H1 (cell line): ENCODE results near the gene TMEM89. TPM values are rescaled to one million over a fixed set of nuclear protein-coding genes. Genes with fewer than 3 reads are reported as not detected.

Source experiments
- CTCF ChIA-PET: fragments of 300-600 bp; sonication (Branson Sonifier 250); formaldehyde crosslinking; loops from one replicate; lab custom pipeline; 2021; ENCODE audit not compliant: partially characterized antibody; lab: Charles Lee
- POLR2A ChIA-PET: fragments of 300-600 bp; sonication (Branson Sonifier 250); formaldehyde crosslinking; loops from one replicate; lab custom pipeline; 2021; ENCODE audit warnings: inconsistent platforms; ENCODE audit not compliant: partially characterized antibody; lab: Charles Lee
- DNase-seq, 2 experiments: peaks; one replicate each; pipeline versions ENCODE4 v3.0.0 to v3.0.0-alpha.2; 2010 to 2022; ENCODE audit warnings: low spot score in 2 of 2, low read depth in 1 of 2, mixed read lengths in 1 of 2
- FAIRE-seq: peaks from 2 replicates; lab custom pipeline; 2011; peaks lifted over from hg19 to GRCh38; lab: Jason Lieb, UNC
- H2AFZ ChIP-seq: 2 replicates; pipeline ENCODE4 v1.8.1; 2012; ENCODE audit warnings: low read length, inconsistent platforms
- H2AK5ac ChIP-seq: 2 replicates; pipeline ENCODE4 v1.6.1; 2013; ENCODE audit warnings: low read depth, low read length
- H2BK120ac ChIP-seq: replicated peaks from 2 replicates; pipeline ENCODE3; 2013; ENCODE audit warnings: low read depth, low read length, inconsistent platforms
- H2BK12ac ChIP-seq: 2 replicates; pipeline ENCODE4 v1.6.1; 2013; ENCODE audit warnings: low read depth, low read length
- H2BK15ac ChIP-seq: 2 replicates; pipeline ENCODE4 v1.6.1; 2013; ENCODE audit warnings: low read length
- H2BK20ac ChIP-seq: 2 replicates; pipeline ENCODE4 v1.6.1; 2013; ENCODE audit warnings: low read length
- H2BK5ac ChIP-seq: 2 replicates; pipeline ENCODE4 v1.6.1; 2013; ENCODE audit warnings: low read depth, low read length
- H3K14ac ChIP-seq: 2 replicates; pipeline ENCODE4 v1.6.1; 2013; ENCODE audit warnings: inconsistent platforms; ENCODE audit not compliant: insufficient read length
- H3K18ac ChIP-seq: 2 replicates; pipeline ENCODE4 v1.6.1; 2013; ENCODE audit warnings: low read length; ENCODE audit errors: extremely low read depth
- H3K23ac ChIP-seq: 2 replicates; pipeline ENCODE4 v1.6.1; 2013; ENCODE audit warnings: inconsistent platforms; ENCODE audit not compliant: insufficient read length
- H3K23me2 ChIP-seq: 2 replicates; pipeline ENCODE4 v1.6.1; 2013; ENCODE audit warnings: low read depth, low read length
- H3K27ac ChIP-seq: 2 replicates; pipeline ENCODE4 v1.6.1; 2011; ENCODE audit warnings: low read depth, low read length, inconsistent platforms
- H3K27me3 ChIP-seq, 4 experiments: replicated peaks in 1 of 4; 1 replicate in 1 of 4; 2 replicates in 3 of 4; pipeline versions ENCODE4 v1.6.1 to v1.8.1; 2011 to 2013; ENCODE audit warnings: low read length in 3 of 4, mild to moderate bottlenecking in 3 of 4, inconsistent platforms in 2 of 4, mixed read lengths in 2 of 4, moderate library complexity in 1 of 4; ENCODE audit not compliant: control insufficient read depth in 3 of 4, insufficient read depth in 3 of 4; ENCODE audit errors: extremely low read depth in 1 of 4
- H3K36me3 ChIP-seq, 4 experiments: 2 replicates each; pipeline versions ENCODE4 v1.6.1 to v1.8.1; 2011 to 2013; ENCODE audit warnings: mild to moderate bottlenecking in 4 of 4, low read length in 3 of 4, moderate library complexity in 2 of 4, control low read depth in 1 of 4, inconsistent platforms in 1 of 4; ENCODE audit not compliant: insufficient read depth in 4 of 4, control insufficient read depth in 2 of 4
- H3K4ac ChIP-seq: replicated peaks from 2 replicates; pipeline ENCODE3; 2013; ENCODE audit warnings: low read length, low read depth, mixed read lengths, inconsistent platforms; ENCODE audit not compliant: insufficient read length
- H3K4me1 ChIP-seq, 4 experiments: replicated peaks in 1 of 4; 1 replicate in 1 of 4; 2 replicates in 3 of 4; pipeline versions ENCODE4 v1.6.1 to v1.8.1; 2011 to 2013; ENCODE audit warnings: low read length in 3 of 4, inconsistent platforms in 2 of 4, mixed read lengths in 1 of 4; ENCODE audit not compliant: insufficient read depth in 4 of 4, control insufficient read depth in 3 of 4
- H3K4me2 ChIP-seq, 2 experiments: 2 replicates each; pipeline versions ENCODE4 v1.6.1 to v1.8.1; 2011 to 2013; ENCODE audit warnings: low read depth in 2 of 2, low read length in 2 of 2, control low read depth in 1 of 2, inconsistent platforms in 1 of 2, mild to moderate bottlenecking in 1 of 2; ENCODE audit not compliant: insufficient read depth in 1 of 2
- H3K4me3 ChIP-seq, 4 experiments: fragments of 200-600, 300-600 bp in 1 of 4; sonication (generic), shearing (Covaris generic), sonication (Bioruptor Twin) in 1 of 4; 2 replicates each; pipeline versions ENCODE4 v1.5.1 to v1.8.1; 2011 to 2016; ENCODE audit warnings: low read length in 4 of 4, low read depth in 3 of 4, control low read depth in 2 of 4, inconsistent platforms in 2 of 4, mild to moderate bottlenecking in 2 of 4, mixed read lengths in 1 of 4, moderate library complexity in 1 of 4; ENCODE audit not compliant: insufficient read depth in 2 of 4; ENCODE audit errors: extremely low read depth in 1 of 4
- H3K56ac ChIP-seq: replicated peaks from 2 replicates; pipeline ENCODE3; 2013; ENCODE audit warnings: low read depth, mild to moderate bottlenecking, mixed read lengths, low read length, inconsistent platforms; ENCODE audit not compliant: insufficient read length
- H3K79me1 ChIP-seq: 2 replicates; pipeline ENCODE4 v1.6.1; 2013; ENCODE audit warnings: low read depth, low read length, control low read depth
- H3K79me2 ChIP-seq, 2 experiments: 2 replicates each; pipeline versions ENCODE4 v1.6.1 to v1.8.1; 2012 to 2013; ENCODE audit warnings: low read length in 2 of 2, mild to moderate bottlenecking in 2 of 2, inconsistent platforms in 1 of 2; ENCODE audit not compliant: insufficient read depth in 2 of 2, control insufficient read depth in 1 of 2
- H3K9ac ChIP-seq, 4 experiments: replicated peaks in 1 of 4; 1 replicate in 1 of 4; 2 replicates in 3 of 4; pipeline versions ENCODE4 v1.6.1 to v1.8.1; 2011 to 2013; ENCODE audit warnings: low read depth in 3 of 4, low read length in 3 of 4, control low read depth in 2 of 4, mild to moderate bottlenecking in 2 of 4, moderate library complexity in 2 of 4, inconsistent platforms in 1 of 4; ENCODE audit errors: extremely low read depth in 1 of 4
- H3K9me3 ChIP-seq, 2 experiments: 2 replicates each; pipeline versions ENCODE4 v1.6.1 to v1.8.1; 2012 to 2013; ENCODE audit warnings: mild to moderate bottlenecking in 2 of 2, moderate library complexity in 2 of 2, control low read depth in 1 of 2, inconsistent platforms in 1 of 2, low read depth in 1 of 2, low read length in 1 of 2, mixed read lengths in 1 of 2; ENCODE audit not compliant: insufficient read depth in 2 of 2
- H4K20me1 ChIP-seq, 2 experiments: replicated peaks in 1 of 2; 2 replicates each; pipeline versions ENCODE3 to v1.8.1; 2011 to 2013; ENCODE audit warnings: inconsistent platforms in 2 of 2, low read length in 2 of 2, mild to moderate bottlenecking in 1 of 2; ENCODE audit not compliant: insufficient read depth in 2 of 2, control insufficient read depth in 1 of 2
- H4K5ac ChIP-seq: 2 replicates; pipeline ENCODE4 v1.6.1; 2013; ENCODE audit warnings: low read length, low read depth, mixed read lengths, inconsistent platforms; ENCODE audit not compliant: insufficient read length
- H4K8ac ChIP-seq: 2 replicates; pipeline ENCODE4 v1.8.0; 2013; ENCODE audit warnings: mild to moderate bottlenecking, moderate library complexity, low read length, inconsistent platforms; ENCODE audit not compliant: insufficient read depth; ENCODE audit errors: extremely low read depth
- H4K91ac ChIP-seq: replicated peaks from 2 replicates; pipeline ENCODE3; 2013; ENCODE audit warnings: low read length, mixed read lengths, inconsistent platforms; ENCODE audit not compliant: insufficient read length
- BCL11A ChIP-seq, 2 experiments: IDR thresholded peaks; one replicate each; pipeline ENCODE4 v1.6.1; 2011; ENCODE audit warnings: low read depth in 2 of 2, low read length in 2 of 2, mild to moderate bottlenecking in 2 of 2
- CHD2 ChIP-seq: IDR thresholded peaks from 2 replicates; pipeline ENCODE4 v1.6.1; 2012; ENCODE audit warnings: low read length, improper control_type of control experiment
- CREB1 ChIP-seq: IDR thresholded peaks from 2 replicates; pipeline ENCODE4 v1.6.1; 2012; ENCODE audit warnings: inconsistent platforms
- FOSL1 ChIP-seq: IDR thresholded peaks from 2 replicates; pipeline ENCODE4 v1.6.1; 2011; ENCODE audit warnings: mild to moderate bottlenecking, low read depth, low read length, moderate library complexity; ENCODE audit not compliant: insufficient read depth
- JUND ChIP-seq: IDR thresholded peaks from 2 replicates; pipeline ENCODE4 v1.6.1; 2011; ENCODE audit warnings: mild to moderate bottlenecking, improper control_type of control experiment, low read length
- KDM5A ChIP-seq: fragments of 200-600 bp; IDR thresholded peaks from 2 replicates; pipeline ENCODE4 v1.7.1; 2012; ENCODE audit warnings: mild to moderate bottlenecking, low read length, inconsistent platforms, mixed read lengths
- MAX ChIP-seq: IDR thresholded peaks from 2 replicates; pipeline ENCODE4 v1.6.1; 2012; ENCODE audit warnings: inconsistent platforms
- TCF12 ChIP-seq: IDR thresholded peaks from 2 replicates; pipeline ENCODE4 v1.6.1; 2011; ENCODE audit warnings: low read depth, mild to moderate bottlenecking, low read length
- YY1 ChIP-seq: IDR thresholded peaks from 2 replicates; pipeline ENCODE4 v1.6.1; 2011; ENCODE audit warnings: low read depth, mild to moderate bottlenecking, low read length
- WGBS, 2 experiments: shearing (Covaris generic) in 1 of 2; methylation state at CpG; one replicate each; pipeline versions ENCODE4 v1.1.6 to v1.1.7; 2013 to 2015; ENCODE audit warnings: low lambda C conversion rate in 2 of 2, mixed read lengths in 2 of 2, inconsistent platforms in 1 of 2, low coverage in 1 of 2, missing lambda C conversion rate in 1 of 2; ENCODE audit not compliant: insufficient replicate concordance in 2 of 2, insufficient coverage in 1 of 2, insufficient read length in 1 of 2; ENCODE audit errors: extremely low coverage in 1 of 2, missing lambda C conversion rate in 1 of 2; 5-methylcytosine and 5-hydroxymethylcytosine counted together
- polyA plus RNA-seq, 7 experiments: library from polyadenylated mRNA; depleted of rRNA in 3 of 7; stranded (reverse) in 5 of 7; unstranded in 2 of 7; fragments of >200 nt in 5 of 7; fragments of 200-250 nt in 2 of 7; gene quantifications; 1 replicate in 5 of 7; 2 replicates in 1 of 7; 4 replicates in 1 of 7; pipeline versions ENCODE4 v1.2.1 to v1.2.3, GENCODE V29; 2011 to 2013; ENCODE audit warnings: missing spikeins in 2 of 7, mixed read lengths in 2 of 7
- total RNA-seq: library from RNA; stranded (reverse); fragmentation: NEBNext Ultra II Directional; extraction: Animal tissue kit (Norgen Biotek cat#: 25700); gene quantifications from 2 replicates; pipeline ENCODE4 v1.2.1, GENCODE V29; 2021

The TMEM89 gene
- total and polyA plus RNA-seq, 2 of the 8 experiments (the other 6 are each of a cell fraction or from before 2014, with no cell fraction given) = not detected

- POLR2A ChIA-PET = interaction anchor here (1.0 to 7.9 kb wide), 6 partner anchors 8 to 38 kb away, joined by 3 to 75 read pairs (median 16); partner anchors contain the start of genes CELSR3, SLC26A6 and UQCRC1
- Histone ChIP-seq H4K8ac (peak overlapping the region; percentile 35; the same call in 1 of the 2 replicates), H3K36me3 (peaks cover 11 to 41% (median 17%) of the 10 kb centered on the region in 4 experiments; a peak in 7 of 8 replicates), H2BK20ac (no peak overlapping the region), H3K4me1 (peaks cover 0 to 6% (median 3%) of the 10 kb centered on the region in 4 experiments; a peak in 3 of 7 replicates), H2AK5ac (no peak overlapping the region), H4K20me1 (peaks cover 6 to 16% of the 10 kb centered on the region in 2 experiments), H3K18ac (no peak overlapping the region), H3K4ac (no peak overlapping the region), H3K79me2 (no peaks in the 10 kb centered on the region), H2BK15ac (no peak overlapping the region), H2AFZ (no peak overlapping the region), H3K27me3 (no peaks in the 10 kb centered on the region), H4K5ac (no peak overlapping the region), H3K4me2 (no peak overlapping the region), H3K4me3 (no peak overlapping the region), H2BK5ac (no peak overlapping the region), H3K9ac (no peak overlapping the region), H3K23ac (no peak overlapping the region), H3K27ac (no peak overlapping the region), H3K9me3 (no peaks in the 10 kb centered on the region), H3K14ac (no peak overlapping the region), H4K91ac (no peak overlapping the region), H3K56ac (no peak overlapping the region), H2BK120ac (no peak overlapping the region), H3K79me1 (no peaks in the 10 kb centered on the region), H3K23me2 (0 out of 2 replicates have a peak, but pooled peaks cover 2% of the 10 kb centered on the region), H2BK12ac (no peak overlapping the region)
- FAIRE-seq = no peak
- WGBS, 2 experiments = 85% methylated on average over 6 of the region's 6 CpGs; no CpG with 5 or more reads in 1 of the 2 experiments
- no peak for TF ChIP-seq CHD2
- TF ChIP-seq JUND = no peak
- no peak for TF ChIP-seq MAX
- no peak for TF ChIP-seq TCF12
- no peak for TF ChIP-seq KDM5A
- TF ChIP-seq YY1 = no peak
- TF ChIP-seq FOSL1 = no peak
- TF ChIP-seq CREB1 = no peak
- TF ChIP-seq BCL11A (IDR thresholded peaks at IDR 0.05; ENCODE audit: low read depth in 2 of 2, low read length in 2 of 2) = no peak
- CTCF ChIA-PET = interaction anchor here (0.6 to 5.3 kb wide), 6 partner anchors 9 to 67 kb away, joined by 4 to 49 read pairs (median 5); partner anchors contain the start of genes SLC26A6 and UQCRC1
- no peak for DNase-seq
Observed at GRCh38 chr3:48625600-48625999, 4.0 kb upstream of the TMEM89 start.
